ENCODE results near the gene PHACTR3. TPM values are rescaled to one million over a fixed set of nuclear protein-coding genes. Genes with fewer than 3 reads are reported as not detected.

The PHACTR3 gene
- total and polyA plus RNA-seq, 10 donors, result 1.4 to 15.0 (median 8.6) TPM

DNA sequence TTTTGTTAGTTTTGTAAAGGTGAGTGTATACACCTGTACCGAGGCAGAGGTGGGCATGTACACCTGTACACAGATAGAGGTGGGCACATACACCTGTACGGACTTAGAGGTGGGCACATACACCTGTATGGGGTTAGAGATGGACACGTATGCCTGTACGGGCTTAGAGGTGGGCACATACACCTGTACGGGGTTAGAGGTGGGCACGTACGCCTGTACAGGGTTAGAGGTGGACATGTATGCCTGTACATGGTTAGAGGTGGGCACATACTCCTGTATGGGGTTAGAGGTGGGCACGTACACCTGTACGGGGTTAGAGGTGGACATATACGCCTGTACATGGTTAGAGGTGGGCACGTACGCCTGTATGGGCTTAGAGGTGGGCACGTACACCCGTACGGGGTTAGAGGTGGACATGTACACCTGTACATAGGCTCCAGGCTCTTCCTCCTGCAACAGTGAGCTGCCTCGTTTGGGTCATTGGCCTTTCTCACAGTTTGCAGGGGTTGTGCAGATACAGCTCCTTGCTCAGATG, 63.7 kb downstream of the PHACTR3 start:
- Histone ChIP-seq H3K4me1 (no peaks in the 10 kb centered on the region), H3K9me3 (no peaks in the 10 kb centered on the region), H3K27me3 (replicated peaks in 1 of 7) (peaks cover 0 to 13% (median 0%) of the 10 kb centered on the region in 7 donors), H3K4me3 (no peak overlapping the region), H3K36me3 (no peaks in the 10 kb centered on the region), H3K27ac (no peak overlapping the region)
- no peak for DNase-seq
- intact Hi-C loops (cut with DNase I; ENCODE audit: low total_unique reads), result no loop called here
- 86 to 91% (median 89%) methylated on average over 16 of the region's 16 CpGs for WGBS, 5 donors
- no peak for TF ChIP-seq POLR2A (IDR thresholded peaks at IDR 0.05)
- no peak for TF ChIP-seq CTCF (IDR thresholded peaks at IDR 0.05 in 8 of 11, conservative IDR thresholded peaks at IDR 0.05 in 3 of 11)
- TF ChIP-seq POLR2AphosphoS5 (IDR thresholded peaks at IDR 0.05), result no peak

DNA sequence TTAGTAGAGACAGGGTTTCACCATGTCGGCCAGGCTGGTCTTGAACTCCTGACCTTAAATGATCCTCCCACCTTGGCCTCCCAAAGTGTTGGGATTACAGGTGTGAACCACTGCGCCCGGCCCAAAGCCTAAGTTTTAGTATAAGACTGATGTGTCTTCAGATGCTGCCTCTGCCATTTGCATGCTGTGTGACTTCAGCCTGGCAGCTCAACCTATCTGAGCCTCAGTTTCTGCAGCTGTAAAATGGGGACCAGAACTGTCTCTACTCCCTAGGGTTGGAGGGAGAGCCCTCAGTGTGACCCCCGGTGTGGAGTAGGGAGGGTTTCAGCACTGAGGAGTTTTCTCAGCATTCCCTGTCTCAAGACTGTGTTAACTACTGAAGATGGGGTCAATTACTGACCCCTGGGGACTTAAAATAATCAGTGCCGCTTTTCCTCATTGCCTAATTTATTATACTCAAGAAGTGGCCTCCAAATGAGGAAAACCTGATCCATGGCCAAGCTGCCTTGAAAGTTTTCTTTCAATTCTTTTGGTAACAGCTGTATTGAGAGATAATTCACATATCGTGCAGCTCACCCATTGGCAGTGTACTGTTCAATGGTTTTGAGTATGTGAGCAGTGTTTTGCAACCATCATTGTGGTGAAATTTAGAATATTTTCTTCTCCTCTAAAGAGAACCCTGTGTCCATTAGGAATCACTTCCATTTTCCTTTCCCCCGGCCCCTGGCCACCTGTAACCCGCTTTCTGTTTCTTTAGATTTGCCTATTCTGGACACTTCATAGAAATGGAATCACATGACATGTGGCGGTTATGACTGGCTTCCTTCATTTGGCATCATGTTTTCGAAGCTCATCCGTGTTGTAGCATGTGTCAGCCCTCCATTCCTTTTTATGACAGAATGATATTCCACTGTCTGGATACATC, 64.8 kb downstream of the PHACTR3 start:
- Histone ChIP-seq H3K27ac (no peak overlapping the region), H3K9me3 (no peaks in the 10 kb centered on the region), H3K4me3 (no peak overlapping the region), H3K36me3 (no peaks in the 10 kb centered on the region), H3K27me3 (replicated peaks in 1 of 7) (peaks cover 0 to 10% (median 0%) of the 10 kb centered on the region in 7 donors), H3K4me1 (no peaks in the 10 kb centered on the region)
- WGBS, 5 donors, result 76 to 87% (median 85%) methylated on average over 11 of the region's 11 CpGs
- DNase-seq, result no peak
- intact Hi-C loops (cut with DNase I; ENCODE audit: low total_unique reads), result no loop called here
- TF ChIP-seq POLR2A (IDR thresholded peaks at IDR 0.05), result no peak
- no peak for TF ChIP-seq POLR2AphosphoS5 (IDR thresholded peaks at IDR 0.05)
- no peak for TF ChIP-seq CTCF (IDR thresholded peaks at IDR 0.05 in 8 of 11, conservative IDR thresholded peaks at IDR 0.05 in 3 of 11)

DNA sequence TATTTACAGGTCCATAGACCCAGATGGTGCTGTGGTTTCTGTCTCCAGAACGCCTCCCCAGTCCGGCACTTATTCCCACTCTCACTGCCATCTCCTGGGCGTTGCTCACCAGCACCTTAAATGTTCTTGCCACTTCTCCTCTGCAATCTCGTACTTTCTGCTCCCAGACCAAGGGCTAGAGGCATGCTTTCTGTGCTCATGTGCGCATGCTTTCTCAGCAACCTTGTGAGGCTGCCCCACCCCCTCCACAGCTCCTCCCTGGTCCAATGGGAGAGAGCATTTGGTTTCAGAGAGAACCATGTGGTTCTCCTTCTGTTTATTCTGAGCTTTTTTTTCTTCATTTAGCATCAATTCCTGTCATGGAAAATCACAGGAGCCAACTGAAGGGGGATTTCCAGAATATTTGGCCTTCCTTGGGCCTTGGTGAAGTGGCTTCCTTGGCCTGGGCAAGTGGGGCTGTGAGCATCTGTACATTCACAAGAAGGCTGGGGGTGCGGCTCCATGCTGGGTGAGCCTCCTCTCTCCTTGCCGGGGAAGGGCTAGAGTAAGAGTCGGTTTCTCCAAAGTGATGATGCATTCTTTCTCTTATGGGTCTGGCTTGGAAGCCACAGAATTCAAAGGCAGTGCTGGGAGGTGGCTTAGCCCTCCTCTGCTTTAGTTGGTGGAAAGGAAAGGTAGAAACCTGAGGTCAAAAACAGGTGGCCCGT, 66.6 kb downstream of the PHACTR3 start:
- Histone ChIP-seq H3K36me3 (no peaks in the 10 kb centered on the region), H3K4me3 (no peak overlapping the region), H3K9me3 (no peaks in the 10 kb centered on the region), H3K27me3 (replicated peaks in 1 of 7) (peaks cover 0 to 11% (median 0%) of the 10 kb centered on the region in 7 donors), H3K4me1 (no peaks in the 10 kb centered on the region), H3K27ac (no peak overlapping the region)
- 65 to 73% (median 67%) methylated on average over 9 of the region's 9 CpGs for WGBS, 5 donors
- no peak for DNase-seq
- intact Hi-C loops (cut with DNase I; ENCODE audit: low total_unique reads), result no loop called here
- TF ChIP-seq CTCF (IDR thresholded peaks at IDR 0.05 in 8 of 11, conservative IDR thresholded peaks at IDR 0.05 in 3 of 11) (no peak), POLR2A (IDR thresholded peaks at IDR 0.05) (no peak), POLR2AphosphoS5 (IDR thresholded peaks at IDR 0.05) (no peak)

All from spleen (tissue), 11 donors.